ENCODE measurements around the gene CMIP.
A peak's percentile ranks its signal among the peaks of the same experiment; 100 is the strongest.
"Not testable (repeated sequence)": the region's sequence is repeated elsewhere in the genome, so short reads cannot be mapped to it uniquely, and the experiment has no call there.

CMIP gene

DNA sequence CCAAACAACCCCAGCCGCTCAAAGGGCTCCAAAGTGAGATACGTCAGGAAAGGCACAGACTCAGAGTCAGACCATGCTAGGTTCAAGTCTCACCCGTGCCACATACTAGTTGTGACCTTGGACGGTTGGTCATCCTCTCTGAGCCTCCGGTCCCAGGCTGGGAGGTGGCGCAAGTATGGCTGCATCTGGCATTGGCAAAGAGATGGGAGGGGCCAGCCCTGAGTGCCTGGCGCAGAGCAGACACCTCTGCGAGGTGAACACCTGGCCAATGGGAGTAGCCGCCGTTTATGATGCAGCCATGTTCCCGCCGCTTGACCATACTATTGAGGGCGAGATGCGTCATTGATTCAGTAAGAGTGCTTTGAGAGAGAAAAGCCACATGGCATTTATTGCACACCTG is 236.7 kb downstream of the CMIP start:
- no peak for DNase-seq (ENCODE audit: low read depth in 2 of 2)

DNA sequence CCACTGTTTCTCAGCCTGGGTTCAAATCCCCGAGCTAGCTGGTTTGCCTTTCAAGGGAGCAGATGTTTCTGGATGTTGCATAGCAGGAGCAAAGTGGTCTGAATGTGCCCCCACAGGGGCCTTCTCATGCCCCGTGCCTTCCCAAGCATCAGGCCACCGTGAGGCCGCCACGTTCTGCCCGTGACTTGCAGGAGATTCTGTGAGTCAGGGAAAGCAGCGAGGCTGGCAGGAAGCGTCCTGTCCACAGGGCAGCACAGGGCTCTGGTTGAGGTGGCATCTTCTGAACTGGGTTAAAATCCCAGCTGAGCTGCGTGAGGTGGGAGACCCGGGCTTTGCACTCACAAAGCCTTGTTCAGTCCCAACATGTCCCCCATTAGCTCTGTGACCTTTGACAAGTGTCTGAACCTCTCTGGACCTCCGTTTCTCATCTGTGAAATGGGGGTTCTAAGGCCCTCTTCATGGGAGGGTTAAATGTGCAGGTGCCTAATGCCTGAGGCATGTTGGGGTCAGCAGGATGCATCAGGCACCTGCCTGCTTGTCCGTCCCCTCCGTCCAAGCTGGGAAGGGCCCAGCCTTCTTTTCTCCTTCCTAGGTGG is 239.7 kb downstream of the CMIP start:
- DNase-seq (ENCODE audit: low read depth in 2 of 2): no peak

DNA sequence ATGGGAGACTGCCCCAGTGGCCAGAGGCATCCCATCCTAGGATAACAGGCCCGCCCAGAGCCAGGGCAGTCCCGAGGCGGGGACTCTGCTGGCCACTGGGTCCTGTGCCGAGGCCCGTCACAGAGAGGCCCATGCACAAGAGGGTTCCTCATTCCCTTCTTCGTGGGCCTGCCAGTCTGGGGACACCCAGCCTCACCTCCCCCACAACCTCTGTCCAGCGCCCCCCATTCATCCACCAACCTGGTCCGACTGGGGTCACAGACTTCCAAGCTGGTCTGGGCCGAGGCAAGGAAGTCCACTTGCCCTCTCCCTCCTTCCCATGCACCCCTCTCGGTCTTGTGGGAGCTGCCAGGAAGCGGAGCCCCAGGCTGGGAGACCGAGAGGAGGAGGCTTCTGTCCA is 240.3 kb downstream of the CMIP start:
- no peak for DNase-seq (ENCODE audit: low read depth in 2 of 2)

GRCh38 chr16:81686391-81687130 is 242.0 kb downstream of the CMIP start:
- DNase-seq (ENCODE audit: low read depth in 2 of 2): no peak

DNA sequence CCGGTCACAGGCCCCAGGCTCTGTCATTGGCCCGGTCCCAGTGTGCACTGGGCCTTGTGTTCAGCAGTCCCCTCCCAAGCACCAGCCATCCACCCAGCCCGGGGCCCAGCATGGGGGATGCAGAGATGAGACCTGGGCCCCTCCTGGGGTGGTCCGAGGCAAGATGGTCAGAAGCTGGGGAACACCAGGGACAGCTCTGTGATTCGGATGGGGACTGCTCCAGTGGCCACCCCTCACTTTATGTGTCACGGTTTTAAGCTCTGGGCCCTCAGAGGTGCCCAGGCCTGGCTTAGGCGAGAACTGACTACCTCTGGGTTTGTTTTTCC is 242.5 kb downstream of the CMIP start:
- no peak for DNase-seq (ENCODE audit: low read depth in 2 of 2)

DNA sequence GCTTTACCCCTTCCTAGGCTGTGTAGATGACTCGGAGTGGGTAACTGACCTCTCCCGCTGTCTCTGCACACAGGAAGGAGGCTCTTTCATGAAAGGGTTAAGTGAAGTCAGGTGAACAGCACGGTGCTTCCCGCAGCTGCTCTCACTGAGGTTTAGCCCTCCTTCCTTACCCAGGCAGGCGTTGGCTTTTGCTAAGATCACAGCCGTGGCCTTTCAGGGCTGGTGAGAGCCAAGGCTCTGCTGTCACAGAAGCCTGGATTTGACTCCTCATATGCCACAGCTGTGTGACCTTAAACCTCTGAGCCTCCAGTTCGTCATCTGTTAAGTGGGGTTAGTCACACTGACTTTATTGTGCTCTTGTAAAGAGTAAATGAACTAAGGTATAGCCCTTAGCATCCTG is 243.6 kb downstream of the CMIP start:
- no peak for DNase-seq (ENCODE audit: low read depth in 2 of 2)

GRCh38 chr16:81688839-81689238 is 244.2 kb downstream of the CMIP start:
- not testable (repeated sequence) for DNase-seq (ENCODE audit: low read depth in 2 of 2)

GRCh38 chr16:81692021-81692420 is 247.4 kb downstream of the CMIP start:
- DNase-seq (ENCODE audit: low read depth in 2 of 2): no peak

- DNase-seq (ENCODE audit: low read depth in 2 of 2): no peak
These were observed 248.0 kb downstream of the CMIP start for GRCh38 chr16:81692571-81692970.

GRCh38 chr16:81693041-81693743 is 248.6 kb downstream of the CMIP start:
- DNase-seq (ENCODE audit: low read depth in 2 of 2): no peak

DNA sequence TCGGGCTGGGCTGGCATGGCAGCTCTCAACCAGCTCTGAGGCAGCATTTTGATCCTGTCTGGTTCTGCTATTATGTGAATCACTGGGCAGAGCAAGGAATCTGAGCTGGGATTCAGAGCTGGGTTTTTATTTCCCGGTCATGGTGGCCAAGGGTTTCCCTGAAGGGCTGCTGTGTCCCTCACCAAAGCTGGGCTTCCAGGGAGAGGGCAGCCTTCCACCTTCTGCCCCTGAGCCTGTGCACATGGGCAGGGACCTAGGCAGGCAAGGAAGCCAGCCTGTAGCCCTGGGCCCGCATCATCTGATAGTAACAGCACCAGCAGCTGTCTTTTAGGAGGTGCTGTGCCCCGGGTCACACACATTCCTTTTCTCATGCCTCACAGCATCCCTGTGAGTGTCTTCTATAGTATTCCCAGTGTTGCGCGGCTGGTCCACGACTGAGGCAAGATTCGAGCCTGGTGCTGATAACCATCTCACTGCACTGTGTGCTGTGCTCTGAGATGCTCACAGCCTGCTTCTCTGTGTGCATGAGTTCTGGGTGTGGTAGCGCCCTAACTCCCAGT is 249.2 kb downstream of the CMIP start:
- DNase-seq (ENCODE audit: low read depth in 2 of 2): no peak

DNA sequence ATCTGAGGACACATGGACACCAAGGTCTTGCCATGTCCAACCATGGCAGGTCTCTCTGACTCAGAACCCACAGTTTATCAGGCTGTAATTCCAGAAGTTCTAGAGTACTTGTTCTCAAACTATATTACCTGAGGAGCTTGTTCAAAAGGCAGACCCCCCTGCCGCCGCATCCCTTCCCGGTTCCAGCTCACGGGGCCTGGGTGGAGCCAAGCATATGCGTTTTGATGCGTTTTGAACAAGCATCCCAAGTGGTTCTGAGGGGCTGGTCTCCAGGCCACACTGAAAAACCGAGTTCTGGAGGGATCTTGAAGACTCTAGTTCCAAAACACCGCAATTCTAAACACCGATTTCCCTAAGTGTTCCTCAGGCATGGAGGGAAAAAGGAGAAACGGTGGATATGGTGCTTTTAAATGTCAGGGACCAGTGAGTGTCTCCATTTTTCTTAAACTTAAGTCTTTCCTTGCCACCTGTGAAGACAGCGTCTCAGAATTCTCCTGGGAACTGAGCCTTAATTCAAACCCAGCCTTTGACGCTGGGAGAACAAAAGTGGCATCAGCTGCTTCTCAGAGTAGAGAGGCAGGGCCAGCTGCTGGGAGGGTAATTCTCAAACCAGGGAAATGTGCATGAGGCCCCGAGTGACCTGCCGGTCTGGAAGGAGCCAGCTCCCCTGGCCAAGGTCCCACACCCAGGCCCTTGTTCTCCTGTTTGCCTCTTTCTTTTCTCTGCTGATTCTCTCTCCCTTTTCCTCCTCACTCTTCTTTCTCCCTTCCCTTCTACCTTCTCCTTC is 250.1 kb downstream of the CMIP start:
- no peak for DNase-seq (ENCODE audit: low read depth in 2 of 2)

GRCh38 chr16:81695321-81696165 is 250.9 kb downstream of the CMIP start:
- no peak for DNase-seq (ENCODE audit: low read depth in 2 of 2)

DNA sequence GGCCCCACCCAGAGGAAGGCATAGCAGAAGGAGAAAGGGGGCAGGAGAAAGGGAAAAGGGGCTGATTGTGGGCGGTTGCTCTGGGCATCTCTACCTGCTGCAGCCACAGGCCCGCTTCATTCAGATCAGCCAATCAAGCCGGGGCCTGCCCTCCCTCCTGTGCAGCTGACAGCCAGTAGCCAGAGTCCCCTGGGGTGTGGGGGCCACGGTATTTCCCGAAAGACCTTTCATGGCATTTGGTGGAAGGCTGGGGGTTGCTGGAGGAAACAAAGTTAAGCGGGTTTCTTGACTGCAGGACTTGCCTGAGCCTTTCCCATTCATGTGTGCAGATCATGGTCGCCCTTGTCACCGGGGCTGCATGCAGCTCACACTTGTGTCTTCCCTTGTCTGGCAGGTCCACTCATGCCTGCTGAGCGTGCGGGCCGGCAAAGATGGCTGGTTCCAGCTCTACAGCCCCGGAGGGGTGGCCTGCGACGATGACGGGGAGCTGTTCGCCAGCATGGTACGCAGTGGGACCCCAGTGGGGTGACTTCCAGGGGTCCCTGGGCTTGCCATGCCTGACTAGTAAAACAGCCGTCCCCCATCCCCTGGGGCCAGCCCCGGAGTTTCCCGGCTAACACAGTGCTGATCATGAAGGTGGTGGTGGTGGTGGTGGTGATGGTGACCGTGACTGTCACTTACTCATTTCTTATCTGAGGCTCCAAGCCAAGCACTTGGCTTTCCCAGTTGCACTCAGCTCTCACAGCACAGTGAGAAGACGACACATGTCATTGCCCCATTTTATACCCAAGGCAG is 251.8 kb downstream of the CMIP start:
- no peak for DNase-seq (ENCODE audit: low read depth in 2 of 2)

DNA sequence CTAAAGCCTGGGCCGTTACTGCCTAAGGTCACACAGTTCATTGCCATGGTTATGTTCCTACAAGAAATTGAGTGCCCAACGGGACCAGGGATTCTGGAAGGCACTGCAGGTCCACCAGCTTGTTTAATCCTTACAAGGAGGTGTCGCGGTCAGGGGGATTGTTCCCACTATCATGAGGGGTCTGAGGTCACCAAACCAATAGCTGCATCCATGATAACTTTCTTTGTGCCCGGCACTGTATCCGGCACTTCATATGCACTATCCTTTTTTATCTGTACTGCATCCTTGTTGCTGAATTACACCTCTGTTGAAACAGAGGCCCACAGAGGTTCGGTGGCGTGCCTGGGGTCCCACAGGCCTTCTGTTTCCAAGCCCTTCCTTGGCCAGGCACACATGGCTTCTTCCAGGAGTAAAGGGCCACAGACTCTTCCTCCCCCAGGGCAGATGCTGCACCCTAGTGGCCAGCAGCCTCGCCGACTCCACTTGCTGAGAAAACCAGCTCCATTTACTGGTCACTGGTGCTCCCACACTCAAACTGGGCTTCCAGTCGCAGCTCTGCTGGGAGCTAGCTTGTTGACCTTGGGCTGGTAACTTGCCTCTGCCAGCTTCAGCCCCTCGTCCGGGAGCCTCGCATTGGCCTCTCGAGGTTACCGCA is 252.5 kb downstream of the CMIP start:
- peak in 1 of 2 donors; percentile 21 for DNase-seq (ENCODE audit: low read depth in 2 of 2)

GRCh38 chr16:81697616-81698309 is 253.2 kb downstream of the CMIP start:
- DNase-seq (ENCODE audit: low read depth in 2 of 2): no peak

DNA sequence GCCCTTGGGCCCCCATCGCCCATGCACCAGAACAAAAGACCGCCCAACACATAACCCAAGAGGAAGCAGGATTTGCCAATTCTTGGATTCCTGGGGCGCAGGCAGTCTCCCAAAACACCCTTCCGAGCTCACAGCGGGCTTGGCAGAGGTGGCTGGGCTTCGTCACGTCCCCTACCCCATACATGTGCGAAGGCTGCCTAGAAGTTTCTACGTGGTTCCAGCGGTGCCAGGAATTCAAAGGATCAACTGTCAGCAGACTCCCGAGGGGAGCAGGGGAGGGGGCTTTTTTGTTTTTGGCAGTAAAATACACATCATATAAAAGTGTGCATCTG is 253.7 kb downstream of the CMIP start:
- DNase-seq (ENCODE audit: low read depth in 2 of 2): no peak

- no peak for DNase-seq (ENCODE audit: low read depth in 2 of 2)
These were observed 255.0 kb downstream of the CMIP start for GRCh38 chr16:81699596-81699995.

DNA sequence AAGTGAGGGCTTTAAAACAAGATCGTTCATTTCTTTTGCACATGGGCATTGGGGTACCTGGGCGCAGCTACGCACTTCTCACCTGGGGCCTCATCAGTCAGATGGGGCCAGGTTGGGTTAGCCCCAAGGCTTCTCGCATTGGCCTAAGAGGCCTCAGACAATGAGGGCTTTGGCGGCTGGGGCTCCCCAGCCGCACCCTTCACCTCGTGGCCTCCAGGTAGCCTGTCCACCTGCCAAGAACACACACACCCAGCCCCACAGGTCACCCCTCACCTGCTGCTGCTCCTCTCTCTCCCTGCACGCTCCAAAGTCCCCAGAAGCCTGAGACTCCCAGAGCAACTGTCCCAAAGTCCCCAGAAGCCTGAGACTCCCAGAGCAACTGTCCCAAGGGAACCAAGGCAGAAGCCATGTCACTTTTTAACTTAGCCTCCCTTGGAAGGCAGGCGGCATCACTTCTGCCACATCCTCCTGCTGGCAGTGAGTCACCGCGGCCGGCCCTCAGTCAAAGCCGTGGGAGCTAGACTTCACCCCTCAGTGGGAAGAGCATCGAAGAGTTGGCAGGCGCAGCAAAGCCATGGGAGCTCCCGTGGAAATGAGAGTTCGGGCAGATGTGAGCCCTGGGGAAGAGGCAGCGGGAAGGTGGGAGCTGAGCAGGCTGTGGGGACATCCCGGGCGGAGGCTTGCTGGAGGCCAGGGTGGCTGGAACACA is 255.6 kb downstream of the CMIP start:
- DNase-seq (ENCODE audit: low read depth in 2 of 2): no peak

Data from stimulated activated CD8-positive, alpha-beta memory T cell treated with anti-CD3 and anti-CD28 coated beads, Interleukin-15, amount 100 ng/mL, for 48 hours (primary cell).